Measurements from ENCODE around the gene FOXO1. TPM values are rescaled to one million over a fixed set of nuclear protein-coding genes. Genes with fewer than 3 reads are reported as not detected.

Gene FOXO1
- total and polyA plus RNA-seq, 2 of the 13 experiments (the other 11 are each of a cell fraction or from before 2014, with no cell fraction given): 8.1 to 13.1 TPM

DNA sequence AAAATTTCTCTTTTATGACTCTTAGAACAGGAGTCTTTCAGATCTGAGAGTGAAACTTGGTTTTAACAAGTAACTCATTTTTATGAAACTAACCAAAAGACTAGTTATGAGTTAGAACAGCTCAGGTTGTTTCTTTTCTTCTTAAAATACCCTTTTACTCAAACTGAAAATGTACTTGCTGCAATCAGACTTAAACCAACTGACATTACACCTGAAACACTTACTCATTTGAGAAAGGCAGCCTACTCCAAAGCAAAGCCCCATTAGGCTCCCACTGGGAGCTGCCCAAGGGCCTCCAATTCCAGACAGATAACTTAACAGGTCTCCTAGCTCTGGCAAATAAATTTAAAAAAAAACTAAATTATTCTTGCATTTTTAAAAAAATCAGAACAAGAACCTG is 3.6 kb downstream of the FOXO1 start:
- peaks cover 51% of the 10 kb centered on the region for H3K4me1 ChIP-seq (ENCODE audit: insufficient read depth, low read length)
- TF ChIP-seq WIZ (CRISPR knock-in tag; IDR thresholded peaks at IDR 0.05) (no peak), ZNF563 (CRISPR knock-in tag; IDR thresholded peaks at IDR 0.05) (no peak), NR2F6 (IDR thresholded peaks at IDR 0.05) (no peak), NR2F6 (CRISPR knock-in tag; IDR thresholded peaks at IDR 0.05) (no peak), XBP1 (CRISPR knock-in tag; IDR thresholded peaks at IDR 0.05) (no peak), SUZ12 (IDR thresholded peaks at IDR 0.05; ENCODE audit: low read depth, low read length) (no peak), HNRNPL (IDR thresholded peaks at IDR 0.05; ENCODE audit: low read depth, low read length) (no peak), MEIS2 (CRISPR knock-in tag; IDR thresholded peaks at IDR 0.05) (no peak), ZNF7 (CRISPR knock-in tag; IDR thresholded peaks at IDR 0.05) (no peak), ZNF615 (CRISPR knock-in tag; IDR thresholded peaks at IDR 0.05; ENCODE audit: borderline replicate concordance) (no peak), ADNP (CRISPR knock-in tag; IDR thresholded peaks at IDR 0.05) (no peak), MAF1 (CRISPR knock-in tag; IDR thresholded peaks at IDR 0.05; ENCODE audit: borderline replicate concordance) (no peak), NFKB2 (CRISPR knock-in tag; IDR thresholded peaks at IDR 0.05; ENCODE audit: borderline replicate concordance) (no peak)
- TF ChIP-seq, protein P1, sequence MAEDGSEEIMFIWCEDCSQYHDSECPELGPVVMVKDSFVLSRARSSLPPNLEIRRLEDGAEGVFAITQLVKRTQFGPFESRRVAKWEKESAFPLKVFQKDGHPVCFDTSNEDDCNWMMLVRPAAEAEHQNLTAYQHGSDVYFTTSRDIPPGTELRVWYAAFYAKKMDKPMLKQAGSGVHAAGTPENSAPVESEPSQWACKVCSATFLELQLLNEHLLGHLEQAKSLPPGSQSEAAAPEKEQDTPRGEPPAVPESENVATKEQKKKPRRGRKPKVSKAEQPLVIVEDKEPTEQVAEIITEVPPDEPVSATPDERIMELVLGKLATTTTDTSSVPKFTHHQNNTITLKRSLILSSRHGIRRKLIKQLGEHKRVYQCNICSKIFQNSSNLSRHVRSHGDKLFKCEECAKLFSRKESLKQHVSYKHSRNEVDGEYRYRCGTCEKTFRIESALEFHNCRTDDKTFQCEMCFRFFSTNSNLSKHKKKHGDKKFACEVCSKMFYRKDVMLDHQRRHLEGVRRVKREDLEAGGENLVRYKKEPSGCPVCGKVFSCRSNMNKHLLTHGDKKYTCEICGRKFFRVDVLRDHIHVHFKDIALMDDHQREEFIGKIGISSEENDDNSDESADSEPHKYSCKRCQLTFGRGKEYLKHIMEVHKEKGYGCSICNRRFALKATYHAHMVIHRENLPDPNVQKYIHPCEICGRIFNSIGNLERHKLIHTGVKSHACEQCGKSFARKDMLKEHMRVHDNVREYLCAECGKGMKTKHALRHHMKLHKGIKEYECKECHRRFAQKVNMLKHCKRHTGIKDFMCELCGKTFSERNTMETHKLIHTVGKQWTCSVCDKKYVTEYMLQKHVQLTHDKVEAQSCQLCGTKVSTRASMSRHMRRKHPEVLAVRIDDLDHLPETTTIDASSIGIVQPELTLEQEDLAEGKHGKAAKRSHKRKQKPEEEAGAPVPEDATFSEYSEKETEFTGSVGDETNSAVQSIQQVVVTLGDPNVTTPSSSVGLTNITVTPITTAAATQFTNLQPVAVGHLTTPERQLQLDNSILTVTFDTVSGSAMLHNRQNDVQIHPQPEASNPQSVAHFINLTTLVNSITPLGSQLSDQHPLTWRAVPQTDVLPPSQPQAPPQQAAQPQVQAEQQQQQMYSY (CRISPR knock-in tag; IDR thresholded peaks at IDR 0.05): no peak
- TF ChIP-seq, protein P2, sequence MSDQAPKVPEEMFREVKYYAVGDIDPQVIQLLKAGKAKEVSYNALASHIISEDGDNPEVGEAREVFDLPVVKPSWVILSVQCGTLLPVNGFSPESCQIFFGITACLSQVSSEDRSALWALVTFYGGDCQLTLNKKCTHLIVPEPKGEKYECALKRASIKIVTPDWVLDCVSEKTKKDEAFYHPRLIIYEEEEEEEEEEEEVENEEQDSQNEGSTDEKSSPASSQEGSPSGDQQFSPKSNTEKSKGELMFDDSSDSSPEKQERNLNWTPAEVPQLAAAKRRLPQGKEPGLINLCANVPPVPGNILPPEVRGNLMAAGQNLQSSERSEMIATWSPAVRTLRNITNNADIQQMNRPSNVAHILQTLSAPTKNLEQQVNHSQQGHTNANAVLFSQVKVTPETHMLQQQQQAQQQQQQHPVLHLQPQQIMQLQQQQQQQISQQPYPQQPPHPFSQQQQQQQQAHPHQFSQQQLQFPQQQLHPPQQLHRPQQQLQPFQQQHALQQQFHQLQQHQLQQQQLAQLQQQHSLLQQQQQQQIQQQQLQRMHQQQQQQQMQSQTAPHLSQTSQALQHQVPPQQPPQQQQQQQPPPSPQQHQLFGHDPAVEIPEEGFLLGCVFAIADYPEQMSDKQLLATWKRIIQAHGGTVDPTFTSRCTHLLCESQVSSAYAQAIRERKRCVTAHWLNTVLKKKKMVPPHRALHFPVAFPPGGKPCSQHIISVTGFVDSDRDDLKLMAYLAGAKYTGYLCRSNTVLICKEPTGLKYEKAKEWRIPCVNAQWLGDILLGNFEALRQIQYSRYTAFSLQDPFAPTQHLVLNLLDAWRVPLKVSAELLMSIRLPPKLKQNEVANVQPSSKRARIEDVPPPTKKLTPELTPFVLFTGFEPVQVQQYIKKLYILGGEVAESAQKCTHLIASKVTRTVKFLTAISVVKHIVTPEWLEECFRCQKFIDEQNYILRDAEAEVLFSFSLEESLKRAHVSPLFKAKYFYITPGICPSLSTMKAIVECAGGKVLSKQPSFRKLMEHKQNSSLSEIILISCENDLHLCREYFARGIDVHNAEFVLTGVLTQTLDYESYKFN (CRISPR knock-in tag; conservative IDR thresholded peaks at IDR 0.05): no peak
- TF ChIP-seq, protein P3, sequence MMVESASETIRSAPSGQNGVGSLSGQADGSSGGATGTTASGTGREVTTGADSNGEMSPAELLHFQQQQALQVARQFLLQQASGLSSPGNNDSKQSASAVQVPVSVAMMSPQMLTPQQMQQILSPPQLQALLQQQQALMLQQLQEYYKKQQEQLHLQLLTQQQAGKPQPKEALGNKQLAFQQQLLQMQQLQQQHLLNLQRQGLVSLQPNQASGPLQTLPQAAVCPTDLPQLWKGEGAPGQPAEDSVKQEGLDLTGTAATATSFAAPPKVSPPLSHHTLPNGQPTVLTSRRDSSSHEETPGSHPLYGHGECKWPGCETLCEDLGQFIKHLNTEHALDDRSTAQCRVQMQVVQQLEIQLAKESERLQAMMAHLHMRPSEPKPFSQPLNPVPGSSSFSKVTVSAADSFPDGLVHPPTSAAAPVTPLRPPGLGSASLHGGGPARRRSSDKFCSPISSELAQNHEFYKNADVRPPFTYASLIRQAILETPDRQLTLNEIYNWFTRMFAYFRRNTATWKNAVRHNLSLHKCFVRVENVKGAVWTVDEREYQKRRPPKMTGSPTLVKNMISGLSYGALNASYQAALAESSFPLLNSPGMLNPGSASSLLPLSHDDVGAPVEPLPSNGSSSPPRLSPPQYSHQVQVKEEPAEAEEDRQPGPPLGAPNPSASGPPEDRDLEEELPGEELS (CRISPR knock-in tag; IDR thresholded peaks at IDR 0.05): no peak
- ChIA-PET POLR2A (no interaction called here), CTCF (ENCODE audit: low intra/inter-chr PET ratio, low total read pairs) (no interaction called here)
- H3K9me3 ChIP-seq (ENCODE audit: low read length): no peaks in the 10 kb centered on the region
- BruUV-seq (replicated peaks): no TSS peak
- H4K20me1 ChIP-seq (ENCODE audit: insufficient read depth, low read length): peaks cover 59% of the 10 kb centered on the region
- H3K27ac ChIP-seq (ENCODE audit: extremely low read length, insufficient read depth, low read length): no peak overlapping the region
- DNase-seq (ENCODE audit: low spot score) (no peak), FAIRE-seq (no peak), ATAC-seq (no peak)
- peaks cover 79% of the 10 kb centered on the region for H3K79me2 ChIP-seq (ENCODE audit: insufficient read depth, low read length)
- H3K9ac ChIP-seq (ENCODE audit: insufficient read depth, low read depth, low read length): peak overlapping the region; percentile 94; the same call in 1 of the 2 replicates
- intact Hi-C loops (cut with micrococcal nuclease; ENCODE audit: unreplicated experiment) (loop anchor here (5.0 kb wide), 3 partner anchors 41 to 261 kb away; no protein-coding TSS in a partner anchor), in situ Hi-C loops (cut with HindIII; ENCODE audit: extremely low pct_ligation_motif_present, low pct_unique_long_range_greater_than_20kb) (loop anchor here (10.0 kb wide), 1 partner anchor 328 kb away; no protein-coding TSS in a partner anchor)
- H2AFZ ChIP-seq (ENCODE audit: low read length): no peak overlapping the region
- H3K4me2 ChIP-seq (ENCODE audit: low read depth, low read length): peak overlapping the region; percentile 84
- H3K27me3 ChIP-seq (ENCODE audit: control insufficient read depth in 1 of 2, insufficient read depth in 2 of 2, low read length in 2 of 2): no peaks in the 10 kb centered on the region; a peak in 1 of 5 replicates
- H3K4me3 ChIP-seq (replicated peaks in 1 of 3; ENCODE audit: insufficient read depth in 1 of 3, low read depth in 2 of 3, low read length in 3 of 3): peak overlapping the region; percentile 96 to 99 (median 99); a peak in 5 of 6 replicates
- H3K36me3 ChIP-seq (replicated peaks in 1 of 2; ENCODE audit: control insufficient read depth in 1 of 2, insufficient read depth in 2 of 2, low read length in 2 of 2): no peaks in the 10 kb centered on the region; a peak in 1 of 5 replicates
